Left ventricle myocardium inferior (tissue), 1 donor: ENCODE results near the gene ANTXR1. TPM values are rescaled to one million over a fixed set of nuclear protein-coding genes. Genes with fewer than 3 reads are reported as not detected.

Source experiments
- DNase-seq: peaks from one replicate; pipeline ENCODE4 v3.0.0-alpha.2; 2020
- H3K27ac ChIP-seq: fragments of 200-600 bp; replicated peaks from 2 replicates; pipeline ENCODE4 v1.8.0; 2021
- H3K27me3 ChIP-seq: fragments of 200-600 bp; 2 replicates; pipeline ENCODE4 v1.8.0; 2021; ENCODE audit warnings: low read depth
- H3K36me3 ChIP-seq: fragments of 200-600 bp; 2 replicates; pipeline ENCODE4 v1.8.0; 2021
- H3K4me1 ChIP-seq: fragments of 200-600 bp; 2 replicates; pipeline ENCODE4 v1.8.0; 2021
- H3K4me3 ChIP-seq: fragments of 200-600 bp; 2 replicates; pipeline ENCODE4 v1.8.0; 2021; ENCODE audit warnings: mild to moderate bottlenecking, moderate library complexity
- H3K9me3 ChIP-seq: fragments of 200-600 bp; replicated peaks from 2 replicates; pipeline ENCODE4 v1.8.0; 2021
- intact Hi-C: fragments of 100-400 bp; cut with micrococcal nuclease; formaldehyde crosslinking; loops from one replicate; pipeline ENCODE4 v1.11.0; 2022
- total RNA-seq: library from RNA; stranded (reverse); fragmentation: NEBNext Ultra II Directional; extraction: Animal tissue kit (Norgen Biotek cat#: 25700); gene quantifications from one replicate; pipeline ENCODE4 v1.2.1, GENCODE V29; 2021
- TF ChIP-seq, protein P1 (sequence below): fragments of 200-600 bp; IDR thresholded peaks from 2 replicates; pipeline ENCODE4 v1.8.0; 2021; ENCODE audit warnings: antibody characterized with exemption, mild to moderate bottlenecking, borderline replicate concordance
- donor health status: DM: no; HTN: yes; CAD: no; lungs with severe emphysema.

ANTXR1 gene
- total RNA-seq, 1 donor from 2014 or later, result 23.3 TPM

DNA sequence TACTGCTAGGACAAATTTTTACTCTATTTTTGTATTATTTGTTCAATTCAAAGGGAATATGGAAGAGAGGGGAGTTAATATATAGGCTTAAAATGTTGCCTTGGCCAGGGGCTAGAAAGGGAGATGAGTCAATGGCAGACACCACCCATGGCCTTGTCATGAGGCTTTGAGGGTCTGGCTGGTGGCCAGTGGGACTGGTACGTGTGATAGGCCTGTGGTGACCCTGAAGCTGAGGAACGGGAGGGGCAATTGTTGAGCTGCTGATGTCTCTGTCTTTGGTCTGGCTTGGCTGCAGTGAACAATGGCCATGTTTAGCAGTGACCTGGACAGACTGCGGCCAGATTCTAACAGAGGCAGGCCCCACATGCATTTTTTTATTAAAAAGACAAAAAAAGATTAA lies 20.0 kb upstream of the ANTXR1 start:
- no peaks in the 10 kb centered on the region for H3K4me1 ChIP-seq
- H3K4me3 ChIP-seq, result no peak overlapping the region
- intact Hi-C loops, result no loop called here

DNA sequence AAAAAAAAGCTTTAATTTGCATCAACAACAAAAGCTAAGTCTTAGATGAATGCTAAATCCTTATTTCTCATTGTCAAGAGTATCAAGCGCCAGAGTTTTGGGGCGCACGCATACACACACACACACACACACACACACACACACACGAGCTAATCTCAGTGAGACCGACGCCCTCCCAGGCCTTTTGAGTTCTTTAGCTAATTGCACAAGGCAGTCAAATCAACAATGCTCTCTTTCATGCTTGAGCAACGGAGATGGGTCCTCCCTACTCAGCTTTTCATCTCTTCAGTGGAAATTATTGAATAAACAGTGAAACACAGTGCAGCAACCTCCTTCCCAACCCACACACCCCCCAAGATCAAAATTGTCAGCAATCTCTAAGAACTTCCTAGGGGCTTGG lies 19.3 kb upstream of the ANTXR1 start:
- no peaks in the 10 kb centered on the region for H3K9me3 ChIP-seq
- intact Hi-C loops, result no loop called here
- DNase-seq, result no peak
- TF ChIP-seq, protein P1, sequence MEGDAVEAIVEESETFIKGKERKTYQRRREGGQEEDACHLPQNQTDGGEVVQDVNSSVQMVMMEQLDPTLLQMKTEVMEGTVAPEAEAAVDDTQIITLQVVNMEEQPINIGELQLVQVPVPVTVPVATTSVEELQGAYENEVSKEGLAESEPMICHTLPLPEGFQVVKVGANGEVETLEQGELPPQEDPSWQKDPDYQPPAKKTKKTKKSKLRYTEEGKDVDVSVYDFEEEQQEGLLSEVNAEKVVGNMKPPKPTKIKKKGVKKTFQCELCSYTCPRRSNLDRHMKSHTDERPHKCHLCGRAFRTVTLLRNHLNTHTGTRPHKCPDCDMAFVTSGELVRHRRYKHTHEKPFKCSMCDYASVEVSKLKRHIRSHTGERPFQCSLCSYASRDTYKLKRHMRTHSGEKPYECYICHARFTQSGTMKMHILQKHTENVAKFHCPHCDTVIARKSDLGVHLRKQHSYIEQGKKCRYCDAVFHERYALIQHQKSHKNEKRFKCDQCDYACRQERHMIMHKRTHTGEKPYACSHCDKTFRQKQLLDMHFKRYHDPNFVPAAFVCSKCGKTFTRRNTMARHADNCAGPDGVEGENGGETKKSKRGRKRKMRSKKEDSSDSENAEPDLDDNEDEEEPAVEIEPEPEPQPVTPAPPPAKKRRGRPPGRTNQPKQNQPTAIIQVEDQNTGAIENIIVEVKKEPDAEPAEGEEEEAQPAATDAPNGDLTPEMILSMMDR, result no peak
- H3K4me1 ChIP-seq, result no peaks in the 10 kb centered on the region
- no peak overlapping the region for H3K27ac ChIP-seq
- no peaks in the 10 kb centered on the region for H3K36me3 ChIP-seq
- H3K4me3 ChIP-seq, result no peak overlapping the region
- peaks cover 15% of the 10 kb centered on the region for H3K27me3 ChIP-seq

More for the DNA sequence above, 20.0 kb upstream of the ANTXR1 start:
- Histone ChIP-seq H3K9me3 (no peaks in the 10 kb centered on the region), H3K27ac (no peak overlapping the region), H3K27me3 (peaks cover 15% of the 10 kb centered on the region), H3K36me3 (no peaks in the 10 kb centered on the region)
- DNase-seq, result no peak
- TF ChIP-seq, protein P1, result no peak

DNA sequence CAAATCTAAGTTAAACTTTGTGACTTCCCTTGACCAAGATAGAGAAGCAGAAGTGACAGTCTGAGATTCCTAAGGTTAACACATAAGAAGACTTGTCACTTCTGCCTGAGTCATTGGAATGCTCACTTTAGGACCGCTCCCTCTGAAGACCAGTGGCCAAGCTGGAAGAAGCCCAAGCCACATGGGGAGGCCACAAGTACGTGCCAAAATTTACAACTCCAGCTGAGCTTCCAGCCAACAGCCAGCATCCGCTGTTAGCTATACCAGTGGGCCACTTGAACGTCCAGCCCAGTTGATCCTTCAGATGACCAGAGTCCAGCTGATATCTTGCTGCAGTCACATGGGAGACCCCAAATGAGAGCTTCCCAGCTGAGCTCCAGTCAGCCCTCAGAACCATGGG lies 18.1 kb upstream of the ANTXR1 start:
- H3K27me3 ChIP-seq, result peaks cover 11% of the 10 kb centered on the region
- DNase-seq, result peak; percentile 63
- H3K4me3 ChIP-seq, result no peak overlapping the region
- no peaks in the 10 kb centered on the region for H3K9me3 ChIP-seq
- intact Hi-C loops, result no loop called here
- no peaks in the 10 kb centered on the region for H3K36me3 ChIP-seq
- TF ChIP-seq, protein P1, result no peak
- H3K27ac ChIP-seq, result no peak overlapping the region
- H3K4me1 ChIP-seq, result no peaks in the 10 kb centered on the region

DNA sequence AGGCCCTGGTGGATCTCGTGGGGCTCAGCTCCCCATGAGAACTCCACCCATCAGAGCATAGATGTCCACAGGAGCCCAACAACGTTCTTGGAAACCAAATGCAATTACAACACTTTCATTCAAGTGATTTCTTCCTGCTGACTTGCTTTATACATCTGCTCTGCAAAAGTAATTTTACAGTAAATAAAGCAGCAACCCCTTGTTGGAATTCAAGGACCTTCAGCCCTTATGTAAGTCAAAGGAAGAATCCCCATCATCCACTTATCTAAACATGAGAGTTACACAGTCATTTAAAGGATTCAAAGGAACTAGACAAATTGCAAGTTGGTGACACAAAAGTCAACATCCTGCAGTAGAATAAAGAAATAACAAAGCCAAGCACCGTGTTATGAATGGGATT lies 17.1 kb upstream of the ANTXR1 start:
- Histone ChIP-seq H3K4me1 (no peaks in the 10 kb centered on the region), H3K9me3 (peaks cover 5% of the 10 kb centered on the region), H3K27ac (no peak overlapping the region), H3K36me3 (no peaks in the 10 kb centered on the region), H3K27me3 (peaks cover 5% of the 10 kb centered on the region), H3K4me3 (no peak overlapping the region)
- TF ChIP-seq, protein P1, result no peak
- intact Hi-C loops, result no loop called here
- no peak for DNase-seq

DNA sequence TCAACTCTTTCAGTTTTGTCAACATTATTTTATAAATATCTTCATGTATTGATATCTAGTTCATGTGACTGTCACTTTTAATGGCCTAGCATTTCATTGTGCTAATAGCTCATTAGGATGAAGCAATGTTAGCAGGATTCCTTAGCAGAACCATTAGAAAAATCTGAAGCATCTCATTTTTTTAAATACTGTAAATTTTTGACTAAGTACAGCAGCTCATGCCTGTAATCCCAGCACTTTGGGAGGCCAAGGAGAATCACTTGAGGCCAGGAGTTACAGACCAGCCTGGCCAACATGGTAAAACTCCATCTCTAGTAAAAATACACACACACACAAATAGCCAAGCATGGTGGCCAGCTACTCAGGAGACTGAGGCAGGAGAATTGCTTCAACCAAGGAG lies 15.6 kb upstream of the ANTXR1 start:
- H3K9me3 ChIP-seq, result peaks cover 20% of the 10 kb centered on the region

More for the DNA sequence above, 15.6 kb upstream of the ANTXR1 start:
- DNase-seq, result no peak
- Histone ChIP-seq H3K27ac (no peak overlapping the region), H3K27me3 (peaks cover 5% of the 10 kb centered on the region), H3K4me1 (no peaks in the 10 kb centered on the region), H3K4me3 (no peak overlapping the region), H3K36me3 (no peaks in the 10 kb centered on the region)
- intact Hi-C loops, result no loop called here
- TF ChIP-seq, protein P1, result no peak
